ENCODE data around the gene SYTL3.

SYTL3 gene

DNA sequence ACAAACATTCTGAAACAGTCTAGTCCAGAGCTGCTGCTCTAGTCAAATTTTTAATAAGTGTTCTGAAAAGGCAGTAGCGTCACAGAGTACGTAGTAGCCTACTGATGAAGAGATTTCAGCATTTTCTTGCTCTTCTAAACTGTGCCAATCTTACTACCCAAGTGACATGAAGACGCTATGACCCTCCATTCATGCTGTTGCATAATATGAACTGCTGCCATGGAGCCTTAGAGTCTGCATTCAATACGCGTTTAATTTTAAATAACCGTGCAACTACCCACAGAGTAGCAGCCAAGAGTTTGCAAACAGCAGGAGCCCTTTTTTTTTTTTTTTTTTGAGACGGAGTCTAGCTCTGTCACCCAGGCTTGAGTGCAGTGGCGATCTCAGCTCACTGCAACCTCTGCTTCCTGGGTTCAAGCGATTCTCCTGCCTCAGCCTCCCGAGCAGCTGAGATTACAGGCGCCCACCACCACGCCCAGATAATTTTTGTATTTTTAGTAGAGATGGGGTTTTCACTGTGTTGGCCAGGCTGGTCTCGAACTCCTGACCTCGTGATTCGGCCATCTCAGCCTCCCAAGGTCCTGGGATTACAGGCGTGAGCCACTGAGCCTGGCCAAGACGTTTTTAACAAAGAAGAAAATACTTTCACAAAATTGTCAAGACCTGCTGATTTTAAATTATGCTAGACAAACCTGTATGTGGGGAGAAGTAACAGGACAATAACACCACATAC lies 125.0 kb downstream of the SYTL3 start:
- no peak overlapping the region for H3K27ac ChIP-seq (ENCODE audit: low read depth, low read length)
- peaks cover 49% of the 10 kb centered on the region for H4K20me1 ChIP-seq (ENCODE audit: control insufficient read depth, insufficient read depth, low read depth, low read length)
- TF ChIP-seq, protein P1, sequence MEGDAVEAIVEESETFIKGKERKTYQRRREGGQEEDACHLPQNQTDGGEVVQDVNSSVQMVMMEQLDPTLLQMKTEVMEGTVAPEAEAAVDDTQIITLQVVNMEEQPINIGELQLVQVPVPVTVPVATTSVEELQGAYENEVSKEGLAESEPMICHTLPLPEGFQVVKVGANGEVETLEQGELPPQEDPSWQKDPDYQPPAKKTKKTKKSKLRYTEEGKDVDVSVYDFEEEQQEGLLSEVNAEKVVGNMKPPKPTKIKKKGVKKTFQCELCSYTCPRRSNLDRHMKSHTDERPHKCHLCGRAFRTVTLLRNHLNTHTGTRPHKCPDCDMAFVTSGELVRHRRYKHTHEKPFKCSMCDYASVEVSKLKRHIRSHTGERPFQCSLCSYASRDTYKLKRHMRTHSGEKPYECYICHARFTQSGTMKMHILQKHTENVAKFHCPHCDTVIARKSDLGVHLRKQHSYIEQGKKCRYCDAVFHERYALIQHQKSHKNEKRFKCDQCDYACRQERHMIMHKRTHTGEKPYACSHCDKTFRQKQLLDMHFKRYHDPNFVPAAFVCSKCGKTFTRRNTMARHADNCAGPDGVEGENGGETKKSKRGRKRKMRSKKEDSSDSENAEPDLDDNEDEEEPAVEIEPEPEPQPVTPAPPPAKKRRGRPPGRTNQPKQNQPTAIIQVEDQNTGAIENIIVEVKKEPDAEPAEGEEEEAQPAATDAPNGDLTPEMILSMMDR (IDR thresholded peaks at IDR 0.05; ENCODE audit: low read depth, low read length, poor library complexity, severe bottlenecking), result no peak
- no peak for TF ChIP-seq EZH2phosphoT487 (IDR thresholded peaks at IDR 0.05; ENCODE audit: borderline replicate concordance, low read length)
- peaks cover 48% of the 10 kb centered on the region for H3K79me2 ChIP-seq (ENCODE audit: control insufficient read depth, low read length)
- H3K4me2 ChIP-seq (ENCODE audit: low read length), result no peak overlapping the region
- H3K9me3 ChIP-seq (ENCODE audit: control insufficient read depth, insufficient read depth, low read length), result no peaks in the 10 kb centered on the region
- peaks cover 98% of the 10 kb centered on the region for H3K36me3 ChIP-seq (ENCODE audit: control insufficient read depth, low read length)
- no peaks in the 10 kb centered on the region for H3K9me2 ChIP-seq (replicated peaks; ENCODE audit: control insufficient read depth, low read length)
- no peaks in the 10 kb centered on the region for H3K4me1 ChIP-seq (ENCODE audit: control insufficient read depth, low read length)
- H3F3A ChIP-seq (ENCODE audit: control insufficient read depth, insufficient read depth), result peaks cover 49% of the 10 kb centered on the region
- H3K27me3 ChIP-seq (ENCODE audit: control insufficient read depth, low read length), result no peaks in the 10 kb centered on the region
- no peak overlapping the region for H3K4me3 ChIP-seq (ENCODE audit: low read length)

DNA sequence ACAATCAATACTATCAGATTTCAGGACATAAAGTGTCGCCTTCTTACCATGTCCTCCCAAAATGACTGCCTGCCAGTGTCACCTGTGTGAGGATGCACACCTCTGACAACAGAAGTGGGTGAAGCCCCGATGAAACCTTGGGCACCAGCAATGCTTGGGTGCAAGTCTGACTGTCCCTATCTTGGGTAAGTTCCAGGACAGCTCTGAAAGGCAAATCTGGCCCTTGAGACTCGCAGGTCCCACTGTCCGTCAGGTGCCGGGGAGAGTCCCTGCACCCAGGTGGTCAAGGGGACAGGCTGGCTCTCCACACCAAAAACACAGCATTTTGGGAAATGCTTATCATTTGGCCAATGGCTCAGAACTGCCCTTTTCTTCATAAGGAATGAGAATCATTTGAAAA lies 126.0 kb downstream of the SYTL3 start:
- Histone ChIP-seq H3F3A (ENCODE audit: control insufficient read depth, insufficient read depth) (peaks cover 50% of the 10 kb centered on the region), H4K20me1 (ENCODE audit: control insufficient read depth, insufficient read depth, low read depth, low read length) (peaks cover 50% of the 10 kb centered on the region), H3K79me2 (ENCODE audit: control insufficient read depth, low read length) (peaks cover 58% of the 10 kb centered on the region)

DNA sequence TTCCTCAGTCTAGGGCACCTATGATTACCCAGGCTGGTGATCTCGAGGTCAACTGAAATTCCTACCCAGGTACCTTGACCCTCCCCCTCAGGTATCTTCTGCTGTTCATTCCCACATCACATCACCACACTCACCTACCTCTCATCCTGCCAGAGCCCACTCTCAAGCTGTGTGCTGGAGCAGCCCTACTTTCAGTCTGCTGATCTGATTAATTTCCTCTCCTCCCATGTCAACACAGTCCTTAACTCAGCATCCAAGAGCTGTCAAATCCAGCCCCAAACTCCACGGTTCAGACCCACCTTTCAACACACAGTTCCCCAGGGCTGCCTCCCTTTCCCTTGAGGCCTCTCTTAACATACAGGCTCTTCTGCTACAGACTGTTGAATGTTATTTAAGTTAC lies 126.9 kb downstream of the SYTL3 start:
- Histone ChIP-seq H3F3A (ENCODE audit: control insufficient read depth, insufficient read depth) (peaks cover 55% of the 10 kb centered on the region), H3K4me3 (ENCODE audit: low read length) (no peak overlapping the region), H3K27me3 (ENCODE audit: control insufficient read depth, low read length) (no peaks in the 10 kb centered on the region), H3K27ac (ENCODE audit: low read depth, low read length) (no peak overlapping the region), H3K4me2 (ENCODE audit: low read length) (no peak overlapping the region), H3K79me2 (ENCODE audit: control insufficient read depth, low read length) (peaks cover 67% of the 10 kb centered on the region), H3K4me1 (ENCODE audit: control insufficient read depth, low read length) (no peaks in the 10 kb centered on the region), H4K20me1 (ENCODE audit: control insufficient read depth, insufficient read depth, low read depth, low read length) (peaks cover 59% of the 10 kb centered on the region), H3K9me2 (replicated peaks; ENCODE audit: control insufficient read depth, low read length) (no peaks in the 10 kb centered on the region), H3K36me3 (ENCODE audit: control insufficient read depth, low read length) (peaks cover 98% of the 10 kb centered on the region), H3K9me3 (ENCODE audit: control insufficient read depth, insufficient read depth, low read length) (no peaks in the 10 kb centered on the region)
- TF ChIP-seq, protein P1 (IDR thresholded peaks at IDR 0.05; ENCODE audit: low read depth, low read length, poor library complexity, severe bottlenecking), result no peak
- no peak for TF ChIP-seq EZH2phosphoT487 (IDR thresholded peaks at IDR 0.05; ENCODE audit: borderline replicate concordance, low read length)

More for the DNA sequence above, 126.0 kb downstream of the SYTL3 start:
- Histone ChIP-seq H3K27ac (ENCODE audit: low read depth, low read length) (no peak overlapping the region), H3K9me3 (ENCODE audit: control insufficient read depth, insufficient read depth, low read length) (no peaks in the 10 kb centered on the region), H3K4me2 (ENCODE audit: low read length) (no peak overlapping the region), H3K4me1 (ENCODE audit: control insufficient read depth, low read length) (no peaks in the 10 kb centered on the region), H3K27me3 (ENCODE audit: control insufficient read depth, low read length) (no peaks in the 10 kb centered on the region), H3K36me3 (ENCODE audit: control insufficient read depth, low read length) (peaks cover 98% of the 10 kb centered on the region), H3K9me2 (replicated peaks; ENCODE audit: control insufficient read depth, low read length) (no peaks in the 10 kb centered on the region), H3K4me3 (ENCODE audit: low read length) (no peak overlapping the region)
- TF ChIP-seq, protein P1 (IDR thresholded peaks at IDR 0.05; ENCODE audit: low read depth, low read length, poor library complexity, severe bottlenecking), result no peak
- no peak for TF ChIP-seq EZH2phosphoT487 (IDR thresholded peaks at IDR 0.05; ENCODE audit: borderline replicate concordance, low read length)

Data from DOHH2 (cell line).